PFSK-1 (cell line): ENCODE results near the gene CNOT10.

Source experiments
- FOXP2 ChIP-seq: optimal IDR thresholded peaks from 2 replicates; pipeline ENCODE3; 2011; ENCODE audit warnings: borderline replicate concordance, control low read depth, inconsistent platforms; ENCODE audit not compliant: insufficient read depth; ENCODE audit errors: extremely low read length, extremely low read depth
- POLR2AphosphoS5 ChIP-seq: IDR thresholded peaks from 2 replicates; pipeline ENCODE4 v1.6.1; 2012; ENCODE audit warnings: low read depth, mild to moderate bottlenecking, control low read depth, low read length, moderate library complexity
- REST ChIP-seq, 2 experiments: IDR thresholded peaks; 2 replicates each; pipeline versions ENCODE4 v1.6.1 to v1.8.0; 2011 to 2012; ENCODE audit warnings: low read depth in 2 of 2, low read length in 2 of 2, control low read depth in 1 of 2, inconsistent platforms in 1 of 2, mild to moderate bottlenecking in 1 of 2, moderate library complexity in 1 of 2; ENCODE audit not compliant: insufficient read depth in 1 of 2
- SIN3A ChIP-seq: IDR thresholded peaks from 2 replicates; pipeline ENCODE4 v1.6.1; 2012; ENCODE audit warnings: mild to moderate bottlenecking, low read length, moderate library complexity, borderline replicate concordance; ENCODE audit not compliant: insufficient read depth
- TAF1 ChIP-seq: IDR thresholded peaks from 2 replicates; pipeline ENCODE4 v1.6.1; 2012; ENCODE audit warnings: low read length, control low read depth, borderline replicate concordance; ENCODE audit not compliant: insufficient read depth

DNA sequence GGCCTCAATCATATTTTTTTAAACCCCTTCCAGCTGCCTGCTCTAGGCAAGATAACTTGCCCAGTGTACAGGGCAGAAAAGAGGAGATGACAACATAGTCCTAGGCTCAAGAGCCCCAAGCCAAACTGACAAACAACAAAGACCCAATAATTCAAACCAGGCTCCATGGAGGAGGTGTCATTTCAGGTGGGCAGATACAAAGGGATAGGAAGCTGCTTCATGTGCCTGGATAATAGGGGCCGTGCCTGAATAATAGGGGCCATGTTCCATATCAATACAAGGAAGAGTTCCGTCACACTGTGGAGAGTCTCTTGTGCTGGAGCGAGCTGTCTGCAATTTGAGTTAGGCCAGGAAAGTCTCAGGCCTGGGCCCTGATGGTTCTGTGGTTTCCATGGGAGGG is 97.4 kb downstream of the CNOT10 start:
- TF ChIP-seq POLR2AphosphoS5 (no peak), SIN3A (no peak), TAF1 (no peak), REST (IDR thresholded peaks at IDR 0.05; ENCODE audit: insufficient read depth in 1 of 2, low read depth in 2 of 2, low read length in 2 of 2) (no peak), FOXP2 (no peak)
